GM21786 (cell line): ENCODE results near the gene SGPP2.
A peak's percentile ranks its signal among the peaks of the same experiment; 100 is the strongest.
"Not testable (repeated sequence)": the region's sequence is repeated elsewhere in the genome, so short reads cannot be mapped to it uniquely, and the experiment has no call there.

Experiments
- ATAC-seq: cut with Tn5 transposase; IDR thresholded peaks from one replicate; pipeline ENCODE4 v1.9.1; 2021; ENCODE audit not compliant: unreplicated experiment

SGPP2 gene

DNA sequence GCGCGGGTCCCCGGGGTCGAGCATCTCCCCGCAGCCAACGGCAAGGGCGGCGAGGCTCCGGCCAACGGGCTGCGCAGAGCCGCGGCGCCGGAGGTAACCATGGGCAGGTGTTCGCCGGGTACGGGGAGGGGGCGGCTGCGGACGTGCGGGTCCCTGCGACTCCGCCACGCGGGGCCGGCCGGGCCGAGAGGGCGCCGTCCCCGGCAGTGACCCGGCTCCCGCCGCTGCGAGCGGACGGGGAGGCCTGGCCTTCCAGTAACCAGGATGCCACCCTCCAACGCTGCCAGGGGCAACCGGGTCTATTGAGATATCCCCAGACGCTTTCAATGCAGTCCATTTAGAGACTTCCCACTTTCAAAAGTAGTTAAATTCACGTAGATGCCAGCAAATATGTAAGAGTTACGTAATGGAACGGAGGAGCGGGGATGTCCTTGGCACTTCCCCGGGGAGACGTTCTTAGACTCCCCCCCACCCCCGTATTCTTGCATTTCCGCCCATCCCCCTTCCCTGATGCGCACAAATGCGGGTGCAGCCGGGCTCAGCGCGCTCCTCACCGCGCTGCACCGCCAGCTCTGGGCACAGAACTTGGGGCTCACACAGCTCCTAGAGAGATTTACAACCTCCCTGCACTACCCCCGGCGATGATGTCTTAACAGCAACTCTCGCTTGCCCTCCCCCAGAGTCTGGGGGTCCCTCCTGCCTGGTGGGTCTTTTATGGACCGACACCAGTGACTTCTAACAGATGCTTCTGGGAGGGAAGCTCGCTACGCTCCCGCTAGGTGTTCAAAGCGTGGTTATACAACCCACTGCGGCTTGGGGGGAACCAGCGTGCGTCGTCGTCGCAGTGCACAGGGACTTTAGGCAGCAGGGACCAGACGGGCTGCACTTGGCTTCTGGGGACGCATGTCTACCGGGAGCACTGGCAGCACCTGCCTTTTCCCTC lies 657 bp downstream of the SGPP2 start:
- ATAC-seq, result peak; percentile 10

- ATAC-seq, result peak; percentile 57
Measured at GRCh38 chr2:222427646-222428301, 3.4 kb downstream of the SGPP2 start.

DNA sequence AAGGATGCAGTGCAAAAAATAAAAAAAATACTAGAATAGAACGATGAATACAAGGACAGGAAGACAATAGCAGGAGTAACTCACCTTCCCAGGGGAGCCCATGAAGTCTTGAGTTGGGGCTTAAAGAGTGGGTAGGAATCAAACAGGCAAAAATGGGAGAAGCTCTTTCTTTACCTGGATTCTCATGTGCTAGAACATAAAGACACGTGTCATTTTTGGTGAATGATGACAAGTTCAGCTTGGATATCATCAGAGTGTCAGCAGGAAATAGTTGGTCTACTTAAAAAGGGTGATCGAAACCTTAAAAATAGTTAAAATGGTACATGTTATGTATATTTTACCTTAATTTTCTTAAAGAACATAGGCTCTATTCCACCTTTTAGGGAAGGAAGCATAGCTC lies 5.7 kb downstream of the SGPP2 start:
- ATAC-seq, result no peak

DNA sequence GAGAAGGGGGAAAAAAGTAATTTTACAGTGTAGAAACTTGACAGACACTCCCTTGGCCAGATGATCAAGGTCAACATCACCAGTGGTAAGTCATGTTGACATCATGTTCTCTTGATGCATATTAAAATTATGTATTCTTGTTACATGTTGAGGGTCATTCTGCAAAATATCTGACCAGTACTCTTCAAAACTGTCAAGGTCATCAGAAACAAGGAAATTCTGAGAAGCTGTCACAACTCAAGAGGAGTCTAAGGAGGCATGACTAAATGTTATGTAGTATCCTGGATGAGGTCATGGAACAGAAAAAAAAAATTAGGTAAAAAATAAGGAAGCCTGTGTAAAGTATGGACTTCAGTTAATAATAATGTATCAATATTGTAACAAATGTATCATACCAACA lies 6.3 kb downstream of the SGPP2 start:
- ATAC-seq, result no peak

GRCh38 chr2:222431869-222432268 lies 7.5 kb downstream of the SGPP2 start:
- ATAC-seq, result no peak

GRCh38 chr2:222433332-222434173 lies 9.2 kb downstream of the SGPP2 start:
- ATAC-seq, result peak; percentile 83

- peak; percentile 41 for ATAC-seq
Measured at GRCh38 chr2:222434204-222434603, 9.9 kb downstream of the SGPP2 start.

- not testable (repeated sequence) for ATAC-seq
Measured at GRCh38 chr2:222435400-222436039, 11.2 kb downstream of the SGPP2 start.

GRCh38 chr2:222436040-222436413 lies 11.7 kb downstream of the SGPP2 start:
- no peak for ATAC-seq

GRCh38 chr2:222439692-222440091 lies 15.3 kb downstream of the SGPP2 start:
- no peak for ATAC-seq

DNA sequence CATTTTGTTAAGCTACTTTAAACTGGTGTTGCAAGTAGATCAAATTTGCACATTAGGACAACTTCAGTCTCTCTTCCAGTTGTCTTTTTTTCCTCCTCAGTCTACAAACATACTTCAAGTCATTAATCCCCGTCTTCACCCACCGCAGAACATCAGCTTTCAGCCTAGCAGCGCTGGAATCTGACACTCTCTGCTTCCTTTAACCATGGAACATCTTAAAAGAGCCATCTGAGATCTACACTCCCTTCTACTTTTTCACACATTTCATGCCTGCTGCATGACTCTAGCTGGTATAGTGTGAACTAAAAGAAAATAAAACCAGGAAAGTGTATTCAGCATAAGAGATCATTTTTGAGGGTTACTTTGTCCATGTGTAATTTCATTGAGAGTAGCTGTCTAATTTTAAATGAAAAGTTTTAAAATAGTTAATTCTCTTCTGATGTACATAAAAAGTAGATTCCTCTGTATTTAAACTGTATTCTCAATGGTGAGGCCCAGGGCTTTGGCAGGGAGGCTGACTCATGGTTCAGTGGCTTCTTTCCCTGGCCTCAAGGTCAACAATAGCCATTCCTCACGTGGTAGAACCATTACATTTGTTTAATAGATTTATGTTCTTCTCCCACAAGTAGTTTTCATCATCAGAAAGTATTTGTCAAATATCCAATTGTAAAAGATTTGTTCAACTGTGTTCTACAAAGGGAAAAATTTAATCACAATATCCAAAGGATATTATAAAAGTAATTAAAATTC lies 16.5 kb downstream of the SGPP2 start:
- no peak for ATAC-seq

DNA sequence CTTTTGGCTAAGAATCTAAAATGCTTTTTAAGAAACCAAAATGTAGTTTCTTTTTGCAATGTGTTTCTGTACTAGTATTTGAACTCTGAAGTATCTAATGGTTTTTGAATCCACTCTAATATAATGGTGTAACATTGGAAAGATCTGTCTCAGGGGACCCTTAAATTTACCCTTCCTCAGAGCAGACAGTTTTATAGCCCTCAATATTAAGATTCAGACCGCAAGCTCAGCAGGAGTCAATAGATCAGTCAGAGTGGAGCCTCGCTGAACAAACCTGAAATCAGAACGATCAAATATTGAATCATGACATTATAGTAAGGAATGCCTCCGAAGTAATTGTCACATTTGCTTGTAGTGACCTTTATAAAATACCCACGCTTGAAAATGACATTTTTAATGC lies 18.3 kb downstream of the SGPP2 start:
- ATAC-seq, result no peak

DNA sequence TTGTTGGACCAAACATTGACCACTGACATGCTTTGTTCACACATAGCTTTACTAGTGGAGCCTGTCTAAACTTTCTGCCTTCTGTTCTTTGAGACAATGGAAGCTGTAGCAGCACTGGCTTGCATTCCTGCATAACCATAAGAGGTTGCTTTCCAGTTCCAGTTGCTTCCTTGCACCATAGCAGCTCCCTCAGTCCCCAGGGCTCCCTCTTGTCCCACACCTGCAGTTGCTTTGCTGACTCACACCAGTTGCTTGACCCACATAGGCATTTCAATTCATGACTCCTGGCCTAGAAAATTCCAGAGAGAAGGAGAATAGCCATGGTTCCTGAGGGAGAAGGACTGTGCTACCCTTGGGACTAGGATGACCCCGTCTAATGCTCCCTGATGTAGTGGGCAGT lies 20.9 kb downstream of the SGPP2 start:
- no peak for ATAC-seq

DNA sequence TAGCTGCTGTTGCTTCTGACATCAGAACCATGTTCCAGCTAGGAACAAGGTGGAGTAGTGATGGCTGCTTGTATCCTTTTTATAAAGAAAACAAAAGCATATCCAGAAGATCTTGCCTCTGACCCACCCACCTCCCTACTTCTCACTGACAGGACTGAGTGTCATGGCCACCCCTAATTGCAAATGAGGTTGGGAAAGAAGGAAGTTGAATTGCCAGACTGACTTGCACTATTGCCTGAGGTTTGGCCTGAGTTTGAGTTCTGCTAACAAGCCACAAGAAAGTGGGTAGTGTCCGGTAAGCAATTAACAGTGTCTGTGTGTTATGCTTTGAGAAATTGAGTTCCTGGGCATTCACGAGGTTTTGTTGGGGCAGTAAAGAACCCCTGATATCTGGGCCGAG lies 22.8 kb downstream of the SGPP2 start:
- ATAC-seq, result no peak

- no peak for ATAC-seq
Measured at GRCh38 chr2:222448748-222449181, 24.4 kb downstream of the SGPP2 start.

DNA sequence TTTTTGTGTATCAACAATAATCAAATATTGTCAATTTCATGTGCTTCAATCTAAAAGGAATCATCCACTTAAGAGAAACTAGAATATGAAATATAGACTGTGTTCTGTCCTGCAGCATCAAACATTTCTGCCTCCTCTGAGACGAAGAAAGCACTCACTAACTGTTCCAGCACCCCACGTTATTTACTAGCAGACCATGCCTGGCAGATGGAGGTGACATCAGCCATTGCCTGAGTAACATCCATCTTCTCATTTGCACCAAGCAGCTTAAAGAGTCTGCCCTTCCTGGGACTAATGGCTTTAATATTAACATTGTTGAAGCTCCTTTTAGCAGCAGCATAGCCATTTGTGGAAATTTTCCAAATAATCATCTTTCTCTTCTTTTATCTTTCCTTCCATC lies 25.7 kb downstream of the SGPP2 start:
- no peak for ATAC-seq

DNA sequence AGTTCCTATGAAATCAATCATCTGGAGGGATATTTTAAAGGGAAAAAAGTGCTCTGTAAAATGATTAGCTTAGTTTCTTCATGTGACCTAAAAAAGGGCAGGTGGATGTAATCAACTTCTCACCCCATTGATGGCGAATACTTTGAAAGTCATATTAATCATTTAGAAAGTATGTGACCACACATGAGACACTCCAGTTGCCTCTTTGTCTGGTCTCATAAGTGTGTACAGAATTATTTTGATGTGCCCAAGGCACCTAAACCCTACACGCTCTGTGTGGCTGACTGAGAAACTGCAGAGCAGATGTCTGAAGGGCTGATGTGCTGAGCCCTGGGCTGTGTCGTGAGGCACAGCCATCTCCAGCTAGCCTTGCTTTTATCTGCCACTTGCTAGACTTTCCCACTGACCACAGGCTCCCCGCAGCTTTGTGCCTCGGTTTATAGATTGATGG lies 26.9 kb downstream of the SGPP2 start:
- peak; percentile 100 for ATAC-seq

DNA sequence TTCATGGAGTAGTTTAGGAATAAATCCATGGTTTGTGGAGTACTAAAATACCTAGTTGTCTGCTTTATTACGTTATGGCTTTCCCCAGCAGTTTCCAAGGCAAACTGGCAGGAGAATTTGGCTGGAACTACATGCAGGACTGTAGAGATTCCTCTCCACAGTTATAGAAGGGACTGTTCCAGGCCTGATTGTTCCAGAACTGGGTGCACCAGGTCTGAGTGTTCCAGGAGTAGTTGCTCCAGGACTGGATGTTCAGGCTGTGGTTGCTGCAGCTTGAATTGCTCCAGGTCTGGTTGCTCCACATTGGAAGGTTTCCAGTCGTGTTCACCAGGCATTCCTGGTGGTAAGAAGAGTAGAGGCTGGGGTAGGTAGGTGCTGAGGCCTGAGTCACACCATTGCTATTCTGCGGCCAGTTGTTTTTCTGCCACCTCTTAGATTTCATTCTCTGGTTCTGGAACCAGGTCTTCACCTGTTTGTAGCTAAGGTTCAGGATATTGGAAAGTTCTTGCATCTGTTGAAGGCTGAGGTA lies 28.1 kb downstream of the SGPP2 start:
- no peak for ATAC-seq

DNA sequence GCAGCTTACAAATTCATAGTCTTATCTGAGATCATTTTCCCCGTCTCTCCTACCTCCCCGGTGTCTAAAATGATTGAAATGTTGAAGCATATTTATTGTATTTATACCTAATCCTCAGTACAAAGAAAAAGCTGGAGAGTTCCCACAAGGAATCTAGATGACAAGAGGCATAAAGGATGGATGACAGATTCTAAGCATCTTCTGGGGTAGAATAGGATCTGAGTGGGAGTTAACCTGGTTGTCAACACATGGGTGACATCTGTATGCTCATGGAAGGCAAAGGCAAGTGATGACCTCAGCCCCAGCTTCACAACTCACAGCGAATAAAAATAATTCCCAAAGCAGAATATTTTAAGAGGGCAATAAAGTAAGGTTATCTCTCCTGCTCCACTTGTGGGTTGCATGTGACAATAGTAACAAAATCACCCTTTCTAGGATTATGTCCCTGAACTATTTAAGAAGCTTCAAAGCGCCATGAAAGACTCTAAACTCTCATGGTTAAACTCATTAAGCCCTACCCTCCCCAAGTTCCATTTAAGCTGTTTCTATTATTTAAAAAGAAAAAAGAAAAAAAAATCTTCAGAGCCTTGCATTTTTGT lies 32.2 kb downstream of the SGPP2 start:
- ATAC-seq, result no peak
